GM12801 (cell line): ENCODE measurements around the gene KLHL6.

Experiments used
- TF ChIP-seq, protein P1 (sequence below): IDR thresholded peaks from one replicate; pipeline ENCODE4 v1.5.1; 2011; ENCODE audit warnings: control low read depth; ENCODE audit not compliant: insufficient read length; ENCODE audit errors: extremely low read depth

KLHL6 gene, protein sequence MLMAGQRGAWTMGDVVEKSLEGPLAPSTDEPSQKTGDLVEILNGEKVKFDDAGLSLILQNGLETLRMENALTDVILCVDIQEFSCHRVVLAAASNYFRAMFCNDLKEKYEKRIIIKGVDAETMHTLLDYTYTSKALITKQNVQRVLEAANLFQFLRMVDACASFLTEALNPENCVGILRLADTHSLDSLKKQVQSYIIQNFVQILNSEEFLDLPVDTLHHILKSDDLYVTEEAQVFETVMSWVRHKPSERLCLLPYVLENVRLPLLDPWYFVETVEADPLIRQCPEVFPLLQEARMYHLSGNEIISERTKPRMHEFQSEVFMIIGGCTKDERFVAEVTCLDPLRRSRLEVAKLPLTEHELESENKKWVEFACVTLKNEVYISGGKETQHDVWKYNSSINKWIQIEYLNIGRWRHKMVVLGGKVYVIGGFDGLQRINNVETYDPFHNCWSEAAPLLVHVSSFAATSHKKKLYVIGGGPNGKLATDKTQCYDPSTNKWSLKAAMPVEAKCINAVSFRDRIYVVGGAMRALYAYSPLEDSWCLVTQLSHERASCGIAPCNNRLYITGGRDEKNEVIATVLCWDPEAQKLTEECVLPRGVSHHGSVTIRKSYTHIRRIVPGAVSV

DNA sequence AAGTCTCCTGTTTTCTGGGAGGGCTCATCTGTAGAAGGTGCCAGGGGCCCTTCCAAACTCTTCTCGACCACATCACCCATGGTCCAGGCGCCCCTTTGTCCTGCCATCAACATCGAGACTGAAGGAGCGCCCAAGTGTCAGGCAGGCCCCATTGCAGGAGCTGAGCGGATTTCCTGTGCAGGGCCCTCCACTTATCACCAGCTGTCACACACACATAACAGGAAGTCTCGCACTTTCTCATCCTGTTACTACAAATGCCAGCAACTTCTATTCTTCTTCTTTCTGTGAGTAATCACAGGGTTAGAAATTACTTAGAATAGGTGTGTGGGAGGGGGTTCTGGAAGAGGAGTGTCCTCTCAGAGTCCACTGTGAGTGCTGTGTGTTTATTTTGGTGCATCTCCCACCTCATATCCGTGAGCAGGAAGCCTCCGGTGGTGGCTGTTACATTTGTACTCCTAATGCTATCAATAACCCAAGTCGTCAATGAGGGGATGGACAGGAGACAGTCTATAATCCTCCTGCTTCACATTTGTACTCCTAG, at the start of gene KLHL6:
TSS of gene KLHL6 (minus strand) at position 166 of the 541 bp plus-strand sequence. CDS start at position 113, 53 bp downstream.
- TF ChIP-seq, protein P1, sequence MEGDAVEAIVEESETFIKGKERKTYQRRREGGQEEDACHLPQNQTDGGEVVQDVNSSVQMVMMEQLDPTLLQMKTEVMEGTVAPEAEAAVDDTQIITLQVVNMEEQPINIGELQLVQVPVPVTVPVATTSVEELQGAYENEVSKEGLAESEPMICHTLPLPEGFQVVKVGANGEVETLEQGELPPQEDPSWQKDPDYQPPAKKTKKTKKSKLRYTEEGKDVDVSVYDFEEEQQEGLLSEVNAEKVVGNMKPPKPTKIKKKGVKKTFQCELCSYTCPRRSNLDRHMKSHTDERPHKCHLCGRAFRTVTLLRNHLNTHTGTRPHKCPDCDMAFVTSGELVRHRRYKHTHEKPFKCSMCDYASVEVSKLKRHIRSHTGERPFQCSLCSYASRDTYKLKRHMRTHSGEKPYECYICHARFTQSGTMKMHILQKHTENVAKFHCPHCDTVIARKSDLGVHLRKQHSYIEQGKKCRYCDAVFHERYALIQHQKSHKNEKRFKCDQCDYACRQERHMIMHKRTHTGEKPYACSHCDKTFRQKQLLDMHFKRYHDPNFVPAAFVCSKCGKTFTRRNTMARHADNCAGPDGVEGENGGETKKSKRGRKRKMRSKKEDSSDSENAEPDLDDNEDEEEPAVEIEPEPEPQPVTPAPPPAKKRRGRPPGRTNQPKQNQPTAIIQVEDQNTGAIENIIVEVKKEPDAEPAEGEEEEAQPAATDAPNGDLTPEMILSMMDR = no peak

DNA sequence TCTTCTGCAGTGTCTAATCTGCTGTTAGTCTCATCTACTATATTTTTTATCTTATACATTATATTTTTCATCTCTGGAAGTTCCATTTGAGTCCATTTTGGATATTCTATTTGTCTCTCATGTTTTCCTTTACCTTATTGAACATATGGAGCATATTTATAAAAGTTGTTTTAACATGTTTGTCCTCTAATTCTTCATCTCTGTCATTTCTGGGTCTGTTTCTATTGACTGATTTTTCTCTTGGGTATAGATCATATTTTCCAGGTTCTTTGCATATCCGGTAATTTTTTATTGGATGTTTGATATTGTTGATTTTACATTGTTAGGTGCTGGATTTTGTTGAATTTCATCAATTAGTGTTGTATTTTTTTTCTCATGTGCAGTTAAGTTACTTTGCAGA, 42.5 kb upstream of the KLHL6 start:
- TF ChIP-seq, protein P1 = no peak

DNA sequence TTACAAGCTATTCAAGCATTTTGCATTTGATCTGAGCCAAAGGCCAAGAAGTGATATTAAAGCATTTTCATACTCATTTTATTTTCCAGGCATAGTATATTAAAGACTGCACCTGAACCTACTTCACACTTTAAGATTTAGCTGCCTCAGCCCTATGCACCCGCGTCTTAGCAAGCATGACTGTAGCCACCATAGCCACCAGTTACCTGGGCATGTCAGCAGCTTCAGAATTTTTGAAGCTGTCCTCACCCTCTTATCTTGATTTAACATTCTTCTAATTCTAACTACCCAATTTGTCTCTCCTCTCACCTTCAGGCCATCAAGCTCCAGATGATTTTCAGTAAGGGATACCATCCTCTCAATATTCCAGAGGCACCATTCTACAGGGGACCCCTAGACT, 39.1 kb upstream of the KLHL6 start:
- TF ChIP-seq, protein P1 = no peak

DNA sequence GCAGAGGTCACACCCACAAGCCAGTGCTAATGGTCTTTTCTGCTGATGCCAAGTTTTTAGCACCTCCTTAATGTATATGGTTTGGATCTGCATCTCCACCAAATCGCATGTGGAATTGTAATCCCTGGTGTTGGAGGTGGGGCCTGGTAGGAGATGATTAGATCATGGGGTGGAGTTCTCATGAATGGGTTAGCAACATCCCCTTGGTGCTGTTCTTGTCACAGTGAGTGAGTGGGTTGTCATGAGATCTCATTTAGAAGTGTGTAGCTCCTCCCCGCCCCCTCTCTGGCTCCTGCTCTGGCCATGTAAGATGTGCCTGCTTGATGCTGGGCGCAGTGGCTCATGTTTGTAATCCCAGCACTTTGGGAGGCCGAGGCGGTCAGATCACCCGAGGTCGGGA, 37.3 kb upstream of the KLHL6 start:
- TF ChIP-seq, protein P1 = no peak

DNA sequence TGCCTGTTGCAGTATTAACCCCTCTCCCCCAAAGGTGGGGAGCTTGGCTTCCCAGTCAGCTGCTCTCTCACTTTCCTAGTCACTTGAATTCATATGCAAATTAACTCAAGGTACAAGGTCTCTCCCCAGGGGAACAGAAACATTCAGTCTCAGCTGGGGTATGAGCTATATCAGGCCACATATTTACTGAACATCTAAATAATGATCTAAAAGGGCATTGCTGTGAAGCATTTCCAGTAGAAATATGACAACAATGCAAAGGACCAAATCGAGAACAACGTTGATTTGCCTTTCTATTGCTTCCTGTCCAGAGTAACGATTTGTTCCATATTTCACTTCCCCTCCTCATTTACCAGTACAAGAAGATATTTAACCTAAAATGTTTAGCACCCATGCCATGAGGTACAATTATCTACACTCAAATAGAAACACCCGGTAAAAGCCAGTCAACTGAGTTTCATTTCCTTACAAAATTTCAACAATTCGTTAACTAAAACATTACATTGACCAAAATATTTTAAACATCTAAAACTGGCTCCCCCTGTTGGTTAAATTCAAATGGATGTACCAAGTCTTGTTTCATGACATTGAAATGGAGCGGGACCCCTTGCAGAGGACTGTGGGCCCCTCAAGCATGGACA, 36.5 kb upstream of the KLHL6 start:
- TF ChIP-seq, protein P1 = no peak

DNA sequence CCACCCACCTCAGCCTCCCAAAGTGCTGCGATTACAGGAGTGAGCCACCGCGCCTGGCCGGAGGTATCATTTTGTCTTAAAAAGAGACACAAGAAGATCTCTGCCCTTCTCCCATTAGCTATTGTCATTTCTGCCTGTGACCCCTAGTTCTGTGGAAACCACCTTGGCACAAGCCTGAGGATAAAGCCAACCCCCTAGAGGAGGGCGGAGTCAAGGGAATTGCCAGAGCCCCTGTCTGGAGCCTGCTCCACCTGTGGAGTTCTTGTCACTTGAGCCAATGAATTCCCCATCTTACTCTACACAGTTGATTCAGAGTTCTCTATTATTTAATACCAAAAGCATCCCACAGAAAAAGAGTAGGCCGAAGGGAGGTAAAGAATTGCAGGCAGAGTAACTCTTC, 34.9 kb upstream of the KLHL6 start:
- TF ChIP-seq, protein P1 = no peak

DNA sequence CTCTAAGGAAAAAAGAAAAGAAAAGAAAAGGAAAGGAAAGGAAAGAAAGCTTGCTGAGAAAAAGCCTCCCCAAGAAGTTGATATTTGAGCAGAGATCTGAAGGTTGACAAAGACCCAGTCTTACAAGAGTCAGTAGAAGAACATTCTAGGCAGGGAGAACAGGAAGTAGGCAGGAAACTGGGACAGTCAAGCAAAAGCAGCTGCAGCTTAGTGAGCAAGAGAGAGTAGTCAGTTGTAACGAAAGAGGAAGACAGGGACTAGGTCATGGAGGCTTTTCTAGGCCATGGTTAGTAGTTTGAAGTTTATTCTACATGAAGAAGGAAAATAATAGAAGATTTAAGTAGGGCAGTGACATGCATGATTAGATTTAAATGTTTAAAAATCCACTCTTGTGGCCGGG, 31.8 kb upstream of the KLHL6 start:
- TF ChIP-seq, protein P1 = no peak
